ENCODE measurements around the gene TUBG1.

DNA sequence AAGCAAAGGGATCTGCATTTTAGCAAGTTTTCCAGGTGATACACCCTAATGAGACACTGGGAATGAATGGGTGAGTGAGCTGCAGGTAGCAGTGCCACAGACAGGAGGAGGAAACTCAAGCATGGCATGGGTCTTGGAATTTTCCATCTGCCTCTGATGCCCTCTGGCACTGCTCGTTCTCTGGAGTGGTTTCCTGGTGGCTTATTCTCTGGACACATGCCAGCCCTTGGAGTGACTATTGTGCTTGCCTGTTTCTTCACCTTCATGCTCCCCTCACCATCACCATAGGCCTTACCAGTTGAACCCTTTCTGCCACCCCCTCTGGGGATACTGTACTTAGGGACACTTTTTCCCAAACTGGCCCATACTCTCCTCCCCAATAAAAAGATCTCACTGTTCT is 45.9 kb upstream of the TUBG1 start:
- TF ChIP-seq POLR2AphosphoS5 (IDR thresholded peaks at IDR 0.05; ENCODE audit: low read depth, low read length) (no peak), TAF1 (IDR thresholded peaks at IDR 0.05; ENCODE audit: borderline replicate concordance, insufficient read depth, low read length) (no peak)
- TF ChIP-seq, protein P1, sequence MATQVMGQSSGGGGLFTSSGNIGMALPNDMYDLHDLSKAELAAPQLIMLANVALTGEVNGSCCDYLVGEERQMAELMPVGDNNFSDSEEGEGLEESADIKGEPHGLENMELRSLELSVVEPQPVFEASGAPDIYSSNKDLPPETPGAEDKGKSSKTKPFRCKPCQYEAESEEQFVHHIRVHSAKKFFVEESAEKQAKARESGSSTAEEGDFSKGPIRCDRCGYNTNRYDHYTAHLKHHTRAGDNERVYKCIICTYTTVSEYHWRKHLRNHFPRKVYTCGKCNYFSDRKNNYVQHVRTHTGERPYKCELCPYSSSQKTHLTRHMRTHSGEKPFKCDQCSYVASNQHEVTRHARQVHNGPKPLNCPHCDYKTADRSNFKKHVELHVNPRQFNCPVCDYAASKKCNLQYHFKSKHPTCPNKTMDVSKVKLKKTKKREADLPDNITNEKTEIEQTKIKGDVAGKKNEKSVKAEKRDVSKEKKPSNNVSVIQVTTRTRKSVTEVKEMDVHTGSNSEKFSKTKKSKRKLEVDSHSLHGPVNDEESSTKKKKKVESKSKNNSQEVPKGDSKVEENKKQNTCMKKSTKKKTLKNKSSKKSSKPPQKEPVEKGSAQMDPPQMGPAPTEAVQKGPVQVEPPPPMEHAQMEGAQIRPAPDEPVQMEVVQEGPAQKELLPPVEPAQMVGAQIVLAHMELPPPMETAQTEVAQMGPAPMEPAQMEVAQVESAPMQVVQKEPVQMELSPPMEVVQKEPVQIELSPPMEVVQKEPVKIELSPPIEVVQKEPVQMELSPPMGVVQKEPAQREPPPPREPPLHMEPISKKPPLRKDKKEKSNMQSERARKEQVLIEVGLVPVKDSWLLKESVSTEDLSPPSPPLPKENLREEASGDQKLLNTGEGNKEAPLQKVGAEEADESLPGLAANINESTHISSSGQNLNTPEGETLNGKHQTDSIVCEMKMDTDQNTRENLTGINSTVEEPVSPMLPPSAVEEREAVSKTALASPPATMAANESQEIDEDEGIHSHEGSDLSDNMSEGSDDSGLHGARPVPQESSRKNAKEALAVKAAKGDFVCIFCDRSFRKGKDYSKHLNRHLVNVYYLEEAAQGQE (IDR thresholded peaks at IDR 0.05; ENCODE audit: insufficient read depth in 1 of 2, low read depth in 2 of 2, low read length in 2 of 2): no peak

All from PFSK-1 (cell line).